BJ (cell line): Measurements from ENCODE around the gene G6PC3. TPM values are rescaled to one million over a fixed set of nuclear protein-coding genes. Genes with fewer than 3 reads are reported as not detected.
"Not testable (repeated sequence)": the region's sequence is repeated elsewhere in the genome, so short reads cannot be mapped to it uniquely, and the experiment has no call there.

Experiments
- CTCF ChIA-PET: fragments of 350-600 bp; formaldehyde crosslinking; extraction: SDS; loops from one replicate; lab custom pipeline; 2021; ENCODE audit warnings: antibody characterized with exemption, inconsistent platforms; lab: Yijun Ruan, JAX
- POLR2A ChIA-PET: fragments of 300-600 bp; sonication (Branson Sonifier 250); formaldehyde crosslinking; extraction: SDS; loops from one replicate; lab custom pipeline; 2021; ENCODE audit warnings: antibody characterized with exemption; lab: Charles Lee
- DNase-seq: peaks from one replicate; pipeline ENCODE4 v3.0.0-alpha.2; 2011; ENCODE audit warnings: low read depth
- H3K27me3 ChIP-seq: 2 replicates; pipeline ENCODE4 v1.6.0; 2011; ENCODE audit warnings: low read length; ENCODE audit not compliant: control insufficient read depth, insufficient read depth
- H3K36me3 ChIP-seq: 2 replicates; pipeline ENCODE4 v1.5.1; 2011; ENCODE audit warnings: low read length; ENCODE audit not compliant: control insufficient read depth, insufficient read depth
- H3K4me3 ChIP-seq: 2 replicates; pipeline ENCODE4 v1.5.1; 2011; ENCODE audit warnings: low read depth, mild to moderate bottlenecking, control low read depth, low read length
- CTCF ChIP-seq: IDR thresholded peaks from 2 replicates; pipeline ENCODE4 v1.5.1; 2011; ENCODE audit warnings: low read depth, mild to moderate bottlenecking, control low read depth, inconsistent platforms, low read length, moderate library complexity; ENCODE audit not compliant: insufficient read depth
- polyA plus RNA-seq: library from polyadenylated mRNA; depleted of rRNA; stranded (reverse); fragments of >200 nt; gene quantifications from 2 replicates; pipeline ENCODE4 v1.2.3, GENCODE V29; 2011

Gene G6PC3
- polyA plus RNA-seq, 1 experiment: 151 TPM

DNA sequence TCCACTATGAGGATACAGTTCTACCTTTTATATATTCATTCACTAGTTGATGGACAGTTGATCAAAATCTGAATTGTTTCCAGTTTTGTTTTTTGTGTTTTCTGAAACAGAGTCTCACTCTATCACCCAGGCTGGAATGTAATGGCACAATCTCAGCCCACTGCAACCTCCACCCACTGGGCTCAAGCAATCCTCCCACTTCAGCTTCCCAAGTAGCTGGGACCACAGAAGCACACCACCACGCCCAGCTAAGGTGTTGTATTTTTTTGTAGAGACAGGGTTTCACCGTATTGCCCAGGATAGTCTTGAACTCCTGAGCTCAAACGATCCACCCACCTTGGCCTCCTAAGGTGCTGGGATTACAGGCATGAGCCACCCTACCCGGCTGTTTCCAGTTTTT, 25.0 kb upstream of the G6PC3 start:
- no peak for DNase-seq
- CTCF ChIA-PET: interaction anchor here (0.6 kb wide), 1 partner anchor 12 kb away, joined by 4 read pairs; no protein-coding TSS in a partner anchor
- Histone ChIP-seq H3K27me3 (no peaks in the 10 kb centered on the region), H3K36me3 (peaks cover 5% of the 10 kb centered on the region), H3K4me3 (no peak overlapping the region)
- TF ChIP-seq CTCF: no peak
- POLR2A ChIA-PET: interaction anchor here (0.7 kb wide), 1 partner anchor 29 kb away, joined by 3 read pairs; no protein-coding TSS in a partner anchor

- H3K36me3 ChIP-seq, H3K4me3 ChIP-seq, DNase-seq, POLR2A ChIA-PET, H3K27me3 ChIP-seq, CTCF ChIA-PET: not testable (repeated sequence)
Measured at GRCh38 chr17:44046893-44047292, 23.6 kb upstream of the G6PC3 start.

- H3K36me3 ChIP-seq: peaks cover 9% of the 10 kb centered on the region
Measured at GRCh38 chr17:44049294-44050060, 21.1 kb upstream of the G6PC3 start.

GRCh38 chr17:44053125-44053872, 17.2 kb upstream of the G6PC3 start:
- CTCF ChIA-PET: interaction anchor here (1.1 to 1.6 kb wide), 2 partner anchors 12 to 143 kb away, joined by 3 to 9 read pairs; no protein-coding TSS in a partner anchor

More at GRCh38 chr17:44049294-44050060, 21.1 kb upstream of the G6PC3 start:
- Histone ChIP-seq H3K4me3 (no peak overlapping the region), H3K27me3 (no peaks in the 10 kb centered on the region)
- CTCF ChIA-PET: interaction anchor here (1.0 to 2.1 kb wide), 4 partner anchors 9 to 121 kb away, joined by 3 to 7 read pairs (median 3); partner anchors contain the start of gene ASB16
- TF ChIP-seq CTCF: no peak
- POLR2A ChIA-PET: no interaction called here
- no peak for DNase-seq

More at GRCh38 chr17:44053125-44053872, 17.2 kb upstream of the G6PC3 start:
- Histone ChIP-seq H3K36me3 (peaks cover 9% of the 10 kb centered on the region), H3K4me3 (no peak overlapping the region), H3K27me3 (no peaks in the 10 kb centered on the region)
- DNase-seq: no peak
- POLR2A ChIA-PET: no interaction called here
- no peak for TF ChIP-seq CTCF
